BJ (cell line): ENCODE measurements around the gene SCYL1. TPM values are rescaled to one million over a fixed set of nuclear protein-coding genes. Genes with fewer than 3 reads are reported as not detected.

Experiments
- CTCF ChIA-PET: fragments of 350-600 bp; formaldehyde crosslinking; extraction: SDS; loops from one replicate; lab custom pipeline; 2021; ENCODE audit warnings: antibody characterized with exemption, inconsistent platforms; lab: Yijun Ruan, JAX
- POLR2A ChIA-PET: fragments of 300-600 bp; sonication (Branson Sonifier 250); formaldehyde crosslinking; extraction: SDS; loops from one replicate; lab custom pipeline; 2021; ENCODE audit warnings: antibody characterized with exemption; lab: Charles Lee
- DNase-seq: peaks from one replicate; pipeline ENCODE4 v3.0.0-alpha.2; 2011; ENCODE audit warnings: low read depth
- H3K27me3 ChIP-seq: 2 replicates; pipeline ENCODE4 v1.6.0; 2011; ENCODE audit warnings: low read length; ENCODE audit not compliant: control insufficient read depth, insufficient read depth
- H3K36me3 ChIP-seq: 2 replicates; pipeline ENCODE4 v1.5.1; 2011; ENCODE audit warnings: low read length; ENCODE audit not compliant: control insufficient read depth, insufficient read depth
- H3K4me3 ChIP-seq: 2 replicates; pipeline ENCODE4 v1.5.1; 2011; ENCODE audit warnings: low read depth, mild to moderate bottlenecking, control low read depth, low read length
- polyA plus RNA-seq: library from polyadenylated mRNA; depleted of rRNA; stranded (reverse); fragments of >200 nt; gene quantifications from 2 replicates; pipeline ENCODE4 v1.2.3, GENCODE V29; 2011; rRNA removed
- small RNA-seq: library from RNA; depleted of rRNA; stranded (forward); fragments of <200 nt; gene quantifications from one replicate; pipeline ENCODE3, GENCODE V24; 2012; ENCODE audit warnings: low replicate concordance, low read depth; ENCODE audit not compliant: insufficient read length
- TF ChIP-seq, protein P1 (sequence below): IDR thresholded peaks from 2 replicates; pipeline ENCODE4 v1.5.1; 2011; ENCODE audit warnings: low read depth, mild to moderate bottlenecking, control low read depth, inconsistent platforms, low read length, moderate library complexity; ENCODE audit not compliant: insufficient read depth

The SCYL1 gene
- polyA plus RNA-seq, 1 experiment: 134 TPM

DNA sequence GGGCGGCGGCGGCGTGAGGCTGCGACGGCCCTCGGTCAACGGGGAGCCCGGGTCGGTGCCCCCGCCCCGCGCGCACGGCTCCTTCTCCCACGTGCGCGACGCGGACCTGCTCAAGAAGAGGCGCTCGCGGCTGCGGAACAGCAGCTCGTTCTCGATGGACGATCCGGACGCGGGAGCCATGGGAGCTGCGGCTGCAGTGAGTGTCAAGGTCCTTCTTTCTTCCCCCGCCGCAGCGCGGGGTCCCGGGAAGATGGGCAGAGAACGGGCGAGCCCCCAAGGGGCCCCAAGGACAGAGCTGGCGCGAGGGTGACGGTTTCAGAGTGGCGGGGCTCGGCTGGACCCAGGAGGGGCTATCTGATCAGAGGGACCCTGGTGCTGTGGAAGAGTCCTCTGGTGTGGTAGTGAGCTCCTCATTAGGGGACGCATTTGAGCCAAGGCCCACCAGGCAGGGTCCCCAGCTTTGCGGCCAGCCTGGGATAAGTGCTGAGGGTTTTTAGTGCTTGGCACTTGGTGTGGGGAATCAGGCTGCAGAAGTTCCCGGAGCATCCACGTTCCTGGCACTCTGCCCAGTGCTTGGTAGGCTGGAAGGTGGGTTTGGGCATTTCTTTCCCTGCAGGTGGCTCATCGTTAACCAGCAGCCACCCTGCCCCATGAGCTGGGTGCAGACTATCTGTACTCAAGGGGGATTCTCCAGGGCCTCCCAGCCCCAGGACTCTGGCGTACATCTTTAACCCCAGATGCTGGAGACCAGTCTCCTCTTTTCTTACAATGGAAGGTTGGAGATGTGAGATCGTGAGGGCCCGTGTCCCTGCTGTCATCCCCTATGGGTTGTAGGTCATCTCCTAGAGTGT lies 60.7 kb downstream of the SCYL1 start:
- DNase-seq: no peak
- Histone ChIP-seq H3K27me3 (no peaks in the 10 kb centered on the region), H3K4me3 (no peak overlapping the region), H3K36me3 (peaks cover 25% of the 10 kb centered on the region)
- POLR2A ChIA-PET: no interaction called here
- TF ChIP-seq, protein P1, sequence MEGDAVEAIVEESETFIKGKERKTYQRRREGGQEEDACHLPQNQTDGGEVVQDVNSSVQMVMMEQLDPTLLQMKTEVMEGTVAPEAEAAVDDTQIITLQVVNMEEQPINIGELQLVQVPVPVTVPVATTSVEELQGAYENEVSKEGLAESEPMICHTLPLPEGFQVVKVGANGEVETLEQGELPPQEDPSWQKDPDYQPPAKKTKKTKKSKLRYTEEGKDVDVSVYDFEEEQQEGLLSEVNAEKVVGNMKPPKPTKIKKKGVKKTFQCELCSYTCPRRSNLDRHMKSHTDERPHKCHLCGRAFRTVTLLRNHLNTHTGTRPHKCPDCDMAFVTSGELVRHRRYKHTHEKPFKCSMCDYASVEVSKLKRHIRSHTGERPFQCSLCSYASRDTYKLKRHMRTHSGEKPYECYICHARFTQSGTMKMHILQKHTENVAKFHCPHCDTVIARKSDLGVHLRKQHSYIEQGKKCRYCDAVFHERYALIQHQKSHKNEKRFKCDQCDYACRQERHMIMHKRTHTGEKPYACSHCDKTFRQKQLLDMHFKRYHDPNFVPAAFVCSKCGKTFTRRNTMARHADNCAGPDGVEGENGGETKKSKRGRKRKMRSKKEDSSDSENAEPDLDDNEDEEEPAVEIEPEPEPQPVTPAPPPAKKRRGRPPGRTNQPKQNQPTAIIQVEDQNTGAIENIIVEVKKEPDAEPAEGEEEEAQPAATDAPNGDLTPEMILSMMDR: no peak
- CTCF ChIA-PET: interaction anchor here (0.9 to 11.8 kb wide), 7 partner anchors 8 to 44 kb away, joined by 3 to 134 read pairs (median 5); partner anchors contain the start of genes EHBP1L1, FAM89B and ZNRD2

DNA sequence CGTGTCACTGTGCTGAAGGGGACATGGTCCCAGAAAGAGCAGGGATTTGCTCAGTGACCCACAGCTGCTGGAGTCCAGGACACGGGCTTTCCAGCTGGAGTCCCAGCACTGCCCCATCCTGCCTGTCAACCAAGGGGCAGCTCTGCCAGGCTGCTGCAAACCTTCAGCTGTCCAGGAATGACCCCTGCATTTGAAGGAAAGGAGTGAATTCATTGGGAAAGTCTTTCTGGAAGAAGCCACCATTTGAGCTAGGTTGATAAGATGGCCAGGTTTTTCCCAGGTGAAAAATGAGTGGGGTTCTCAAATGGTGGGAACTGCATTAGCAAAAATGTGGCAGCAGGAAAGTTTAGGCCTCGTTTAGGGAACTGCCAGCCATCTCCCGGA lies 61.4 kb downstream of the SCYL1 start:
- no peak for DNase-seq
- ChIA-PET POLR2A (interaction anchor here (1.0 kb wide), 1 partner anchor 14 kb away, joined by 21 read pairs; the partner anchor contains the start of gene FAM89B), CTCF (interaction anchor here (0.9 to 11.8 kb wide), 8 partner anchors 8 to 45 kb away, joined by 3 to 134 read pairs (median 4); partner anchors contain the start of genes EHBP1L1, FAM89B, PCNX3 and ZNRD2)
- Histone ChIP-seq H3K36me3 (peaks cover 19% of the 10 kb centered on the region), H3K4me3 (no peak overlapping the region), H3K27me3 (no peaks in the 10 kb centered on the region)
- TF ChIP-seq, protein P1: no peak

DNA sequence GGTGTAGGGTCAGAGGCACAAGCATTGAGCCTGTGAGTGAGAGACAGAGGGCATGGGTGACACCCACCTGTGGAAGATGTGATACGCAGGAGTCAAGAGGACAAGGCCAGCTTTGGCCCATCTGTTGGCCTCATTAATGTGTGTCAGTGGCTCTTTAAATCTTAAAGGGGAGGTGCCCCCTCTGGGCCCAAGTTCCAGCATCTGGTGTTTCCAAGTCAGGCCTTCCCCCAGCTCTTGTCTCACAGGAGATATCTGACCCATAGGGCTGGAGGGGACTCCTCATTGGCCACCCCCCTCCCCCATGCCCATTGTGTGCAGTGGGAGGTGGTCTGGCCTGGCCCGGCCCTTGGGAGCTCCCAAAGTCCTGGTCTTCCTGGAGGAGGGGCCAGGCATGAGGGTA lies 61.8 kb downstream of the SCYL1 start:
- ChIA-PET CTCF (interaction anchor here (0.6 to 11.8 kb wide), 8 partner anchors 10 to 458 kb away, joined by 3 to 134 read pairs (median 8); partner anchors contain the start of genes EHBP1L1, FAM89B, MAP3K11 and PCNX3), POLR2A (interaction anchor here (1.0 kb wide), 1 partner anchor 14 kb away, joined by 21 read pairs; the partner anchor contains the start of gene FAM89B)
- no peak for DNase-seq
- Histone ChIP-seq H3K36me3 (peaks cover 16% of the 10 kb centered on the region), H3K4me3 (no peak overlapping the region), H3K27me3 (no peaks in the 10 kb centered on the region)
- TF ChIP-seq, protein P1: no peak

Small RNA genes within 50 kb of the gene (small RNA-seq; reads per million reads assigned to genes)
- gene AP001362.1 (not detected), gene RF01684 (not detected)

Other genes starting within 250 kb of the SCYL1 start
- gene CDC42EP2, start 210.2 kb upstream of the SCYL1 start, polyA plus RNA-seq: 11.7 and 23.2 TPM in 2 replicates
- gene DPF2, start 191.2 kb upstream of the SCYL1 start, polyA plus RNA-seq: 29.5 and 45.2 TPM in 2 replicates
- gene TIGD3, start 170.3 kb upstream of the SCYL1 start, polyA plus RNA-seq: 0.04 and 0.06 TPM in 2 replicates
- 1.1 and 2.1 TPM in 2 replicates for gene SLC25A45, start 142.4 kb upstream of the SCYL1 start, polyA plus RNA-seq
- 15.0 and 21.6 TPM in 2 replicates for gene FRMD8, start 138.4 kb upstream of the SCYL1 start, polyA plus RNA-seq
- 59.2 and 87.2 TPM in 2 replicates for gene NEAT1, start 102.3 kb upstream of the SCYL1 start, polyA plus RNA-seq
- gene MALAT1, start 26.0 kb upstream of the SCYL1 start, polyA plus RNA-seq: 924 and 1,611 TPM in 2 replicates
- 37.9 and 77.7 TPM in 2 replicates for gene LTBP3, start 33.3 kb downstream of the SCYL1 start, polyA plus RNA-seq
- 48.7 and 73.3 TPM in 2 replicates for gene ZNRD2, start 45.4 kb downstream of the SCYL1 start, polyA plus RNA-seq
- 38.2 and 56.9 TPM in 2 replicates for gene FAM89B, start 47.5 kb downstream of the SCYL1 start, polyA plus RNA-seq
- gene EHBP1L1, start 51.0 kb downstream of the SCYL1 start, polyA plus RNA-seq: 17.9 and 30.9 TPM in 2 replicates
- gene KCNK7, start 70.7 kb downstream of the SCYL1 start, polyA plus RNA-seq: 0.06 and 0.07 TPM in 2 replicates
- 11.7 and 18.1 TPM in 2 replicates for gene MAP3K11, start 89.1 kb downstream of the SCYL1 start, polyA plus RNA-seq
- gene PCNX3, start 90.7 kb downstream of the SCYL1 start, polyA plus RNA-seq: 9.8 and 19.7 TPM in 2 replicates
- gene SIPA1, start 113.0 kb downstream of the SCYL1 start, polyA plus RNA-seq: 13.4 and 21.6 TPM in 2 replicates
- 27.6 and 46.2 TPM in 2 replicates for gene RELA, start 137.8 kb downstream of the SCYL1 start, polyA plus RNA-seq
- gene KAT5, start 187.2 kb downstream of the SCYL1 start, polyA plus RNA-seq: 31.4 and 50.9 TPM in 2 replicates
- gene RNASEH2C, start 195.7 kb downstream of the SCYL1 start, polyA plus RNA-seq: 28.0 and 33.9 TPM in 2 replicates